Dermis microvascular lymphatic vessel endothelial cell (primary cell): ENCODE measurements around the gene ENTHD1. TPM values are rescaled to one million over a fixed set of nuclear protein-coding genes. Genes with fewer than 3 reads are reported as not detected.

Experiments used
- DNase-seq, 2 donors: peaks; one replicate each; pipeline versions ENCODE4 v3.0.0 to v3.0.0-alpha.2; 2010; ENCODE audit warnings: low read depth in 2 of 2
- total RNA-seq: library from RNA; depleted of rRNA; stranded (reverse); fragments of >200 nt; gene quantifications from 2 replicates; pipeline ENCODE4 v1.2.1, GENCODE V29; 2014

The ENTHD1 gene
- total RNA-seq, 1 donor from 2014 or later, result not detected

- no peak for DNase-seq
These were observed 161.5 kb downstream of the ENTHD1 start for GRCh38 chr22:39731881-39732555.

- DNase-seq, result no peak
These were observed 162.1 kb downstream of the ENTHD1 start for GRCh38 chr22:39731481-39731880.

- no peak for DNase-seq
These were observed 164.2 kb downstream of the ENTHD1 start for GRCh38 chr22:39729141-39729934.

- no peak for DNase-seq
These were observed 165.2 kb downstream of the ENTHD1 start for GRCh38 chr22:39728236-39728860.

- DNase-seq, result no peak
These were observed 166.0 kb downstream of the ENTHD1 start for GRCh38 chr22:39727541-39727940.

- no peak for DNase-seq
These were observed 168.1 kb downstream of the ENTHD1 start for GRCh38 chr22:39725351-39726035.

- DNase-seq, result no peak
These were observed 168.7 kb downstream of the ENTHD1 start for GRCh38 chr22:39724857-39725256.

GRCh38 chr22:39724390-39724789, 169.2 kb downstream of the ENTHD1 start:
- no peak for DNase-seq

- no peak for DNase-seq
These were observed 169.6 kb downstream of the ENTHD1 start for GRCh38 chr22:39723899-39724351.

GRCh38 chr22:39723463-39723862, 170.1 kb downstream of the ENTHD1 start:
- DNase-seq, result no peak

- DNase-seq, result no peak
These were observed 171.1 kb downstream of the ENTHD1 start for GRCh38 chr22:39722501-39722900.

- DNase-seq, result no peak
These were observed 171.6 kb downstream of the ENTHD1 start for GRCh38 chr22:39722032-39722325.

GRCh38 chr22:39721206-39722031, 172.1 kb downstream of the ENTHD1 start:
- DNase-seq, result no peak

- DNase-seq, result no peak
These were observed 173.8 kb downstream of the ENTHD1 start for GRCh38 chr22:39719559-39720450.

- no peak for DNase-seq
These were observed 174.6 kb downstream of the ENTHD1 start for GRCh38 chr22:39718921-39719475.

- DNase-seq, result no peak
These were observed 175.4 kb downstream of the ENTHD1 start for GRCh38 chr22:39718206-39718605.

- DNase-seq, result no peak
These were observed 176.5 kb downstream of the ENTHD1 start for GRCh38 chr22:39717099-39717498.

GRCh38 chr22:39716534-39716933, 177.0 kb downstream of the ENTHD1 start:
- no peak for DNase-seq

- DNase-seq, result no peak
These were observed 177.6 kb downstream of the ENTHD1 start for GRCh38 chr22:39715778-39716495.
